Colonic mucosa (tissue), 4 donors: ENCODE data around the gene CARHSP1. TPM values are rescaled to one million over a fixed set of nuclear protein-coding genes. Genes with fewer than 3 reads are reported as not detected.
A peak's percentile ranks its signal among the peaks of the same experiment; 100 is the strongest.
"Not testable (repeated sequence)": the region's sequence is repeated elsewhere in the genome, so short reads cannot be mapped to it uniquely, and the experiment has no call there.

Experiments used
- DNase-seq: peaks from one replicate; pipeline ENCODE4 v3.0.0-alpha.2; 2020
- H3K27ac ChIP-seq: fragments of 200-600 bp; one replicate; pipeline ENCODE4 v1.8.0; 2021
- H3K27me3 ChIP-seq: fragments of 200-600 bp; one replicate; pipeline ENCODE4 v1.8.0; 2021
- H3K36me3 ChIP-seq: fragments of 200-600 bp; one replicate; pipeline ENCODE4 v1.8.0; 2021
- H3K4me1 ChIP-seq: fragments of 200-600 bp; one replicate; pipeline ENCODE4 v1.8.0; 2021; ENCODE audit warnings: mild to moderate bottlenecking
- H3K4me3 ChIP-seq: fragments of 200-600 bp; one replicate; pipeline ENCODE4 v1.8.0; 2021
- H3K9ac ChIP-seq, 2 donors: one replicate each; pipeline ENCODE4 v1.7.0; 2013; ENCODE audit warnings: control low read depth in 2 of 2, low read depth in 2 of 2, low read length in 2 of 2
- H3K9me3 ChIP-seq: fragments of 200-600 bp; one replicate; pipeline ENCODE4 v1.8.0; 2021
- CTCF ChIP-seq: fragments of 200-600 bp; IDR thresholded peaks from one replicate; pipeline ENCODE4 v1.8.0; 2022; ENCODE audit warnings: antibody characterized with exemption, mild to moderate bottlenecking
- intact Hi-C: fragments of 100-400 bp; cut with DNase I; formaldehyde crosslinking; loops from one replicate; pipeline ENCODE4 v1.14.1; 2022
- total RNA-seq, 2 donors: library from RNA; stranded (reverse); fragmentation: NEBNext Ultra II Directional in 1 of 2; extraction: Animal tissue kit (Norgen Biotek cat#: 25700) in 1 of 2; gene quantifications; one replicate each; pipeline ENCODE4 v1.2.1, GENCODE V29; 2021
- donor health status: healthy.
- donor health status: DM: no; HTN: no; CAD: no.
- donor health status: DM: no; HTN: no; CAD: no.

Gene CARHSP1
- total RNA-seq, 2 donors from 2014 or later: 75.7 to 77.9 TPM

GRCh38 chr16:8872967-8873865, 4.4 kb upstream of the CARHSP1 start:
- no peak for DNase-seq
- intact Hi-C loops: no loop called here

GRCh38 chr16:8872071-8872470, 3.3 kb upstream of the CARHSP1 start:
- Histone ChIP-seq H3K27me3 (no peaks in the 10 kb centered on the region), H3K27ac (no peak overlapping the region), H3K4me1 (no peaks in the 10 kb centered on the region), H3K9me3 (no peaks in the 10 kb centered on the region), H3K4me3 (no peak overlapping the region), H3K36me3 (no peaks in the 10 kb centered on the region), H3K9ac (no peak overlapping the region)
- no peak for TF ChIP-seq CTCF
- intact Hi-C loops: no loop called here
- no peak for DNase-seq

More at GRCh38 chr16:8872967-8873865, 4.4 kb upstream of the CARHSP1 start:
- TF ChIP-seq CTCF: peak; percentile 13
- no peaks in the 10 kb centered on the region for H3K27me3 ChIP-seq
- H3K9ac ChIP-seq: no peak overlapping the region
- no peak overlapping the region for H3K4me3 ChIP-seq
- H3K9me3 ChIP-seq: no peaks in the 10 kb centered on the region
- H3K27ac ChIP-seq: no peak overlapping the region
- no peaks in the 10 kb centered on the region for H3K36me3 ChIP-seq
- no peaks in the 10 kb centered on the region for H3K4me1 ChIP-seq

- H3K27me3 ChIP-seq, H3K4me3 ChIP-seq, H3K36me3 ChIP-seq, DNase-seq, intact Hi-C loops, H3K4me1 ChIP-seq, H3K9me3 ChIP-seq, H3K27ac ChIP-seq: not testable (repeated sequence)
- H3K9ac ChIP-seq: peak overlapping the region in 1 of 2 donors; percentile 60
Measured at GRCh38 chr16:8869988-8870241, 1.1 kb upstream of the CARHSP1 start.

GRCh38 chr16:8869212-8869987, 594 bp upstream of the CARHSP1 start:
- peaks cover 14% of the 10 kb centered on the region for H3K4me1 ChIP-seq
- intact Hi-C loops: no loop called here
- peak overlapping the region; percentile 76 for H3K4me3 ChIP-seq
- no peaks in the 10 kb centered on the region for H3K9me3 ChIP-seq
- no peaks in the 10 kb centered on the region for H3K36me3 ChIP-seq
- H3K27me3 ChIP-seq: no peaks in the 10 kb centered on the region
- H3K9ac ChIP-seq: peak overlapping the region; percentile 60 to 77
- peak overlapping the region; percentile 97 for H3K27ac ChIP-seq
- no peak for TF ChIP-seq CTCF
- no peak for DNase-seq

GRCh38 chr16:8867932-8868415, 832 bp downstream of the CARHSP1 start:
- no peaks in the 10 kb centered on the region for H3K27me3 ChIP-seq
- H3K27ac ChIP-seq: peak overlapping the region; percentile 97
- intact Hi-C loops: no loop called here
- no peaks in the 10 kb centered on the region for H3K36me3 ChIP-seq
- peak overlapping the region; percentile 68 to 88 for H3K9ac ChIP-seq
- no peak for DNase-seq
- peak overlapping the region; percentile 76 for H3K4me3 ChIP-seq
- peaks cover 25% of the 10 kb centered on the region for H3K4me1 ChIP-seq
- H3K9me3 ChIP-seq: no peaks in the 10 kb centered on the region
- TF ChIP-seq CTCF: no peak
